T-helper 2 cell treated with Interferon-gamma antibody and Interleukin-4, amounts not matched to agents 100 ng/mL and 5 ng/mL, for 36 hours (primary cell): ENCODE data around the gene ALDH1A3. TPM values are rescaled to one million over a fixed set of nuclear protein-coding genes. Genes with fewer than 3 reads are reported as not detected.

ENCODE experiments used
- intact Hi-C: fragments of 100-400 bp; cut with micrococcal nuclease; formaldehyde crosslinking; loops from one replicate; pipeline ENCODE4 v1.15.1; 2023
- total RNA-seq: library from RNA; stranded (reverse); gene quantifications from 2 replicates; pipeline ENCODE4 v1.2.3, GENCODE V29; 2022

The ALDH1A3 gene
- total RNA-seq, 1 donor from 2014 or later: not detected

GRCh38 chr15:100881573-100882336 is 2.1 kb downstream of the ALDH1A3 start:
- intact Hi-C loops: no loop called here

GRCh38 chr15:100885116-100885515 is 5.5 kb downstream of the ALDH1A3 start:
- intact Hi-C loops: no loop called here

- intact Hi-C loops: no loop called here
These were observed 6.2 kb downstream of the ALDH1A3 start for GRCh38 chr15:100885811-100886210.

GRCh38 chr15:100887211-100887913 is 7.7 kb downstream of the ALDH1A3 start:
- intact Hi-C loops: no loop called here

GRCh38 chr15:100889385-100890050 is 9.9 kb downstream of the ALDH1A3 start:
- intact Hi-C loops: no loop called here

GRCh38 chr15:100890051-100890720 is 10.6 kb downstream of the ALDH1A3 start:
- intact Hi-C loops: no loop called here

- intact Hi-C loops: no loop called here
These were observed 11.2 kb downstream of the ALDH1A3 start for GRCh38 chr15:100890850-100891249.

GRCh38 chr15:100891307-100892012 is 11.8 kb downstream of the ALDH1A3 start:
- intact Hi-C loops: no loop called here

- intact Hi-C loops: no loop called here
These were observed 12.4 kb downstream of the ALDH1A3 start for GRCh38 chr15:100892013-100892355.

GRCh38 chr15:100893261-100893963 is 13.8 kb downstream of the ALDH1A3 start:
- intact Hi-C loops: no loop called here

- intact Hi-C loops: no loop called here
These were observed 14.3 kb downstream of the ALDH1A3 start for GRCh38 chr15:100893964-100894295.

- intact Hi-C loops: no loop called here
These were observed 16.1 kb downstream of the ALDH1A3 start for GRCh38 chr15:100895721-100896120.

GRCh38 chr15:100897221-100898151 is 17.9 kb downstream of the ALDH1A3 start:
- intact Hi-C loops: no loop called here

GRCh38 chr15:100898152-100898490 is 18.5 kb downstream of the ALDH1A3 start:
- intact Hi-C loops: no loop called here

GRCh38 chr15:100898661-100899462 is 19.2 kb downstream of the ALDH1A3 start:
- intact Hi-C loops: no loop called here

GRCh38 chr15:100899601-100900000 is 20.0 kb downstream of the ALDH1A3 start:
- intact Hi-C loops: no loop called here

GRCh38 chr15:100900136-100900794 is 20.6 kb downstream of the ALDH1A3 start:
- intact Hi-C loops: no loop called here

GRCh38 chr15:100900795-100901169 is 21.2 kb downstream of the ALDH1A3 start:
- intact Hi-C loops: no loop called here
